C4-2B (cell line): ENCODE measurements around the gene LRRC59.

Experiments
- ZFX ChIP-seq: fragments of 450-650 bp; IDR thresholded peaks from 2 replicates; pipeline ENCODE4 v1.6.1; 2017
- TF ChIP-seq, protein P1 (sequence below): fragments of 450-650 bp; conservative IDR thresholded peaks from 2 replicates; pipeline ENCODE4 v1.5.1; 2017; ENCODE audit warnings: mild to moderate bottlenecking

DNA sequence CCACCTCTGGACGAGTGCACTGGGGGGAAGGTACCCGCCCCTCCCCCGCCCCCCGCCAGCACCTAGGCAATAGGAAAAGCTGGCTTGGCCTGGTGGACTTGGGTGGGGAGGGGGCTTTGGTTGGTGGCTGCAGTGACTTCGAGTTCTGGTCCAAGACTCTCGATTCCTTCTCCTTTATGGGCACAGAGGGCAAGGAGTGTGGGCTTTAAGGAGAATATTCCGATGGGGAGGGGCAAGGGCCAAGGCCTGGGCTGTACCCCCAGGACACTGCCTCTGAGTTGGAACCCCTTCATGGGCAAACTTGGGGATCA is 29.1 kb upstream of the LRRC59 start:
- TF ChIP-seq, protein P1, sequence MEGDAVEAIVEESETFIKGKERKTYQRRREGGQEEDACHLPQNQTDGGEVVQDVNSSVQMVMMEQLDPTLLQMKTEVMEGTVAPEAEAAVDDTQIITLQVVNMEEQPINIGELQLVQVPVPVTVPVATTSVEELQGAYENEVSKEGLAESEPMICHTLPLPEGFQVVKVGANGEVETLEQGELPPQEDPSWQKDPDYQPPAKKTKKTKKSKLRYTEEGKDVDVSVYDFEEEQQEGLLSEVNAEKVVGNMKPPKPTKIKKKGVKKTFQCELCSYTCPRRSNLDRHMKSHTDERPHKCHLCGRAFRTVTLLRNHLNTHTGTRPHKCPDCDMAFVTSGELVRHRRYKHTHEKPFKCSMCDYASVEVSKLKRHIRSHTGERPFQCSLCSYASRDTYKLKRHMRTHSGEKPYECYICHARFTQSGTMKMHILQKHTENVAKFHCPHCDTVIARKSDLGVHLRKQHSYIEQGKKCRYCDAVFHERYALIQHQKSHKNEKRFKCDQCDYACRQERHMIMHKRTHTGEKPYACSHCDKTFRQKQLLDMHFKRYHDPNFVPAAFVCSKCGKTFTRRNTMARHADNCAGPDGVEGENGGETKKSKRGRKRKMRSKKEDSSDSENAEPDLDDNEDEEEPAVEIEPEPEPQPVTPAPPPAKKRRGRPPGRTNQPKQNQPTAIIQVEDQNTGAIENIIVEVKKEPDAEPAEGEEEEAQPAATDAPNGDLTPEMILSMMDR, result no peak
- no peak for TF ChIP-seq ZFX
